ENCODE results near the gene NPVF. TPM values are rescaled to one million over a fixed set of nuclear protein-coding genes. Genes with fewer than 3 reads are reported as not detected.

The NPVF gene
- total and polyA plus RNA-seq, 2 experiments from 2014 or later: not detected

GRCh38 chr7:25234336-25234735 lies 6.0 kb upstream of the NPVF start:
- H3K4me1 ChIP-seq (ENCODE audit: insufficient read depth): no peaks in the 10 kb centered on the region
- H3K4me2 ChIP-seq (ENCODE audit: unreplicated experiment): no peak overlapping the region
- H3K79me2 ChIP-seq (ENCODE audit: insufficient read depth): no peaks in the 10 kb centered on the region
- H3K4me3 ChIP-seq: no peak overlapping the region
- no peaks in the 10 kb centered on the region for H3K36me3 ChIP-seq (ENCODE audit: low read depth)
- no peaks in the 10 kb centered on the region for H3K9me2 ChIP-seq (ENCODE audit: insufficient read depth)
- H3K27me3 ChIP-seq (replicated peaks; ENCODE audit: insufficient read depth): peaks cover 2% of the 10 kb centered on the region
- H4K20me1 ChIP-seq (ENCODE audit: insufficient read depth): no peaks in the 10 kb centered on the region
- H3K9me3 ChIP-seq (ENCODE audit: low read depth): no peaks in the 10 kb centered on the region
- 1 to 5% methylated on average over 4 of the region's 4 CpGs for WGBS, 2 experiments (ENCODE audit: low coverage in 1 of 2, low lambda C conversion rate in 2 of 2, missing lambda C conversion rate in 2 of 2)
- H3K9ac ChIP-seq: no peak overlapping the region
- in situ Hi-C loops (cut with MboI): no loop called here
- no peak overlapping the region for H3K27ac ChIP-seq
- no peak overlapping the region for H2AFZ ChIP-seq
- TF ChIP-seq EZH2 (IDR thresholded peaks at IDR 0.05; ENCODE audit: insufficient read depth, poor library complexity, severe bottlenecking): no peak
- no peak for TF ChIP-seq EZH2phosphoT487 (IDR thresholded peaks at IDR 0.05; ENCODE audit: insufficient read depth, low read depth)
- DNase-seq: no peak
- H3F3A ChIP-seq (ENCODE audit: insufficient read depth): no peaks in the 10 kb centered on the region

GRCh38 chr7:25223206-25223605 lies 5.1 kb downstream of the NPVF start:
- H3K79me2 ChIP-seq (ENCODE audit: insufficient read depth): no peaks in the 10 kb centered on the region
- H3K4me3 ChIP-seq: no peak overlapping the region
- H3K27ac ChIP-seq: no peak overlapping the region
- peaks cover 31% of the 10 kb centered on the region; the same call in 1 of the 2 replicates for H3K27me3 ChIP-seq (replicated peaks; ENCODE audit: insufficient read depth)
- 37 to 44% methylated on average over 3 of the region's 3 CpGs for WGBS, 2 experiments (ENCODE audit: low coverage in 1 of 2, low lambda C conversion rate in 2 of 2, missing lambda C conversion rate in 2 of 2)
- TF ChIP-seq EZH2phosphoT487 (IDR thresholded peaks at IDR 0.05; ENCODE audit: insufficient read depth, low read depth): no peak
- no peak for TF ChIP-seq EZH2 (IDR thresholded peaks at IDR 0.05; ENCODE audit: insufficient read depth, poor library complexity, severe bottlenecking)
- no peak overlapping the region for H3K9ac ChIP-seq
- no peak overlapping the region for H3K4me2 ChIP-seq (ENCODE audit: unreplicated experiment)
- no peaks in the 10 kb centered on the region for H3K36me3 ChIP-seq (ENCODE audit: low read depth)
- no peaks in the 10 kb centered on the region for H3K9me3 ChIP-seq (ENCODE audit: low read depth)
- H3F3A ChIP-seq (ENCODE audit: insufficient read depth): no peaks in the 10 kb centered on the region
- H2AFZ ChIP-seq: no peak overlapping the region
- H3K4me1 ChIP-seq (ENCODE audit: insufficient read depth): no peaks in the 10 kb centered on the region
- no peaks in the 10 kb centered on the region for H3K9me2 ChIP-seq (ENCODE audit: insufficient read depth)
- no peak for DNase-seq
- in situ Hi-C loops (cut with MboI): no loop called here
- H4K20me1 ChIP-seq (ENCODE audit: insufficient read depth): no peaks in the 10 kb centered on the region

GRCh38 chr7:25222666-25223065 lies 5.6 kb downstream of the NPVF start:
- H3K36me3 ChIP-seq (ENCODE audit: low read depth): no peaks in the 10 kb centered on the region
- no peak for TF ChIP-seq EZH2 (IDR thresholded peaks at IDR 0.05; ENCODE audit: insufficient read depth, poor library complexity, severe bottlenecking)
- in situ Hi-C loops (cut with MboI): no loop called here

GRCh38 chr7:25221009-25221408 lies 7.3 kb downstream of the NPVF start:
- in situ Hi-C loops (cut with MboI): no loop called here
- H3K9ac ChIP-seq: no peak overlapping the region
- no peak for DNase-seq
- 59 to 65% methylated on average over 2 of the region's 2 CpGs for WGBS, 2 experiments (ENCODE audit: low coverage in 1 of 2, low lambda C conversion rate in 2 of 2, missing lambda C conversion rate in 2 of 2)
- H2AFZ ChIP-seq: no peak overlapping the region
- H3K27ac ChIP-seq: no peak overlapping the region
- H3K4me2 ChIP-seq (ENCODE audit: unreplicated experiment): no peak overlapping the region
- H3F3A ChIP-seq (ENCODE audit: insufficient read depth): no peaks in the 10 kb centered on the region
- H3K36me3 ChIP-seq (ENCODE audit: low read depth): no peaks in the 10 kb centered on the region
- no peak for TF ChIP-seq EZH2 (IDR thresholded peaks at IDR 0.05; ENCODE audit: insufficient read depth, poor library complexity, severe bottlenecking)
- no peak for TF ChIP-seq EZH2phosphoT487 (IDR thresholded peaks at IDR 0.05; ENCODE audit: insufficient read depth, low read depth)
- H3K79me2 ChIP-seq (ENCODE audit: insufficient read depth): no peaks in the 10 kb centered on the region
- H3K4me1 ChIP-seq (ENCODE audit: insufficient read depth): no peaks in the 10 kb centered on the region
- no peaks in the 10 kb centered on the region for H3K9me2 ChIP-seq (ENCODE audit: insufficient read depth)
- no peaks in the 10 kb centered on the region for H4K20me1 ChIP-seq (ENCODE audit: insufficient read depth)
- no peak overlapping the region for H3K4me3 ChIP-seq
- H3K9me3 ChIP-seq (ENCODE audit: low read depth): no peaks in the 10 kb centered on the region
- H3K27me3 ChIP-seq (replicated peaks; ENCODE audit: insufficient read depth): peaks cover 34% of the 10 kb centered on the region

More at GRCh38 chr7:25222666-25223065, 5.6 kb downstream of the NPVF start:
- Histone ChIP-seq H3K27me3 (replicated peaks; ENCODE audit: insufficient read depth) (peaks cover 33% of the 10 kb centered on the region), H2AFZ (no peak overlapping the region), H3K4me3 (no peak overlapping the region), H3K27ac (no peak overlapping the region), H3K4me2 (ENCODE audit: unreplicated experiment) (no peak overlapping the region), H4K20me1 (ENCODE audit: insufficient read depth) (no peaks in the 10 kb centered on the region), H3F3A (ENCODE audit: insufficient read depth) (no peaks in the 10 kb centered on the region), H3K9me3 (ENCODE audit: low read depth) (no peaks in the 10 kb centered on the region), H3K9ac (no peak overlapping the region), H3K9me2 (ENCODE audit: insufficient read depth) (no peaks in the 10 kb centered on the region), H3K79me2 (ENCODE audit: insufficient read depth) (no peaks in the 10 kb centered on the region), H3K4me1 (ENCODE audit: insufficient read depth) (no peaks in the 10 kb centered on the region)
- no peak for DNase-seq
- WGBS, 2 experiments (ENCODE audit: low coverage in 1 of 2, low lambda C conversion rate in 2 of 2, missing lambda C conversion rate in 2 of 2): 57 to 59% methylated on average over 5 of the region's 5 CpGs

GRCh38 chr7:25218191-25218590 lies 10.1 kb downstream of the NPVF start:
- no peak overlapping the region for H3K4me2 ChIP-seq (ENCODE audit: unreplicated experiment)
- H2AFZ ChIP-seq: no peak overlapping the region
- peaks cover 26% of the 10 kb centered on the region for H3K27me3 ChIP-seq (replicated peaks; ENCODE audit: insufficient read depth)
- no peak for TF ChIP-seq EZH2 (IDR thresholded peaks at IDR 0.05; ENCODE audit: insufficient read depth, poor library complexity, severe bottlenecking)
- no peak for TF ChIP-seq EZH2phosphoT487 (IDR thresholded peaks at IDR 0.05; ENCODE audit: insufficient read depth, low read depth)
- in situ Hi-C loops (cut with MboI): no loop called here
- H3K36me3 ChIP-seq (ENCODE audit: low read depth): no peaks in the 10 kb centered on the region
- no peaks in the 10 kb centered on the region for H4K20me1 ChIP-seq (ENCODE audit: insufficient read depth)
- H3K9ac ChIP-seq: no peak overlapping the region
- WGBS, 2 experiments (ENCODE audit: low coverage in 1 of 2, low lambda C conversion rate in 2 of 2, missing lambda C conversion rate in 2 of 2): 47 to 59% methylated on average over 3 of the region's 3 CpGs
- no peaks in the 10 kb centered on the region for H3K9me2 ChIP-seq (ENCODE audit: insufficient read depth)
- no peaks in the 10 kb centered on the region for H3F3A ChIP-seq (ENCODE audit: insufficient read depth)
- DNase-seq: no peak
- no peaks in the 10 kb centered on the region for H3K9me3 ChIP-seq (ENCODE audit: low read depth)
- no peaks in the 10 kb centered on the region for H3K4me1 ChIP-seq (ENCODE audit: insufficient read depth)
- H3K4me3 ChIP-seq: no peak overlapping the region
- H3K79me2 ChIP-seq (ENCODE audit: insufficient read depth): no peaks in the 10 kb centered on the region
- H3K27ac ChIP-seq: no peak overlapping the region
